GM15510 (cell line): ENCODE results near the gene ODAD2.

Experiments
- POLR2A ChIP-seq: IDR thresholded peaks from 3 replicates; pipeline ENCODE4 v1.6.1; 2011; ENCODE audit warnings: borderline replicate concordance; ENCODE audit not compliant: insufficient read length; ENCODE audit errors: extremely low read depth

Gene ODAD2

DNA sequence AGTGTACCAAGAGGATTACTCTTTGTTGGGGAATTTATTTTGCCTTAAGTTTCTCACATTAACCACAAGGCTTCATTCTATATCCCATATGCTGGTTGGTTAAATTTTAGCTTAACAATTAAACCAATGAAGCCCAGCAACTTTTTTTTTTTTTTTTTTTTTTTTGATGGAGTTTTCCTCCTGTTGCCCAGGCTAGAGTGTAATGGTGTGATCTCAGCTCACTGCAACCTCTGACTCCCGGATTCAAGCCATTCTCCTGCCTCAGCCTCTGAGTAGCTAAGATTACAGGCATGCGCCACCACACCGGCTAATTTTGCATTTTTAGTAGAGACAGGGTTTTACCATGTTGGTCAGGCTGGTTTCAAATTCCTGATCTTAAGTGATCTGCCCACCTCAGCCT is 178.2 kb downstream of the ODAD2 start:
- TF ChIP-seq POLR2A: no peak

DNA sequence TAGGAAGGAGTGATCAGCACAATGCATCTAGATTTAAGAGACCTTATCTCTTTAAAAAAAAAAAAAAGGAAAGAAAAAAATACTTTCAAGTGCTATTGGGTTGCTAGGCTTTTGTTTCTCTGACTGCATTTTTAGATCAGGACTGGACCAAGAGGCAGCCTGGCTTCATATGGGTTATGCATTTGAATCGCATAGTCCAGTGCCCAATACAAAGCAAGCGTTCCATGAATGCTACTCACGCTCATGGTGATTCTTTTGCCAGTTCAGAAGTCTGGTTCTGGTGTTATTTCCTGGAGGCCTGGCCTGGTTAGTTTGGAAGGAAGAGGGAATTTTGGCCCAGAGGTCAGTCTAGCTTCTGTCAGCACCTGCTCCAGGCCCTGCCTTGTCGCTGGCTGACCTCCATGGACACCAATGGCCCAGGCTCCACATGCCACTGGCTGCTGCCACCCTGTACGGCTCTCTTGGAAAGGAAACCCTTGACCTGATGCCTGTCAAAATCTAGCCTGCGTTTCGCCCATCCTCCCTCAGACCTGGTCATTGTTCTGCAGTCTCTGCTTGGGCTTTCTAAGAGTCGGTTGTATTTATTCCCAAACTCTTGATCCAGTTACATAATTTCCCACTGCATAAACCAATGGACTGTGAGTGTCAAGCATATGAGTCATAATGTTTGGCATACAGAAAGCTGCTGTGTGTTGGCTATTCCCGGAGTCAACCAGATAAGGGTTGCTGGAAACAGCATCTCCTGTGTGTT is 178.9 kb downstream of the ODAD2 start:
- no peak for TF ChIP-seq POLR2A

DNA sequence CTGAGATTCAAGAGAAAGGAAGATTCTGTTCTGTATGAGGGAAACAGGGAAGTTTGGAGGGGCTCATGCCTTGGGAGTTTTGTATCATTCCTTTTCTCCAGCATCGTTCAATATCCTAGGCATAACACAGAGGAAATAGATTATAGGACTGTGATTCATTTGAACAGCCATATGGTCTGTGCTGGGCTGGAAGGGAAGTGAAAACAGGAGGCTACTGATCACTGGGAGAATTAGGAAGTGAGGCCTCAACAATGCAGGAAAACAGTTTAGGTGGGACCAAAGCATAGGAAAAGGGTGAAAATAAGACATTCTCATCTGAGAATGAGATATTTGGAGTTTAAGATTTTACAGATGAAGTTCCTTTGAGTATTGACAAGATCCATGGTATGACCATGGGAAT is 182.6 kb downstream of the ODAD2 start:
- no peak for TF ChIP-seq POLR2A

DNA sequence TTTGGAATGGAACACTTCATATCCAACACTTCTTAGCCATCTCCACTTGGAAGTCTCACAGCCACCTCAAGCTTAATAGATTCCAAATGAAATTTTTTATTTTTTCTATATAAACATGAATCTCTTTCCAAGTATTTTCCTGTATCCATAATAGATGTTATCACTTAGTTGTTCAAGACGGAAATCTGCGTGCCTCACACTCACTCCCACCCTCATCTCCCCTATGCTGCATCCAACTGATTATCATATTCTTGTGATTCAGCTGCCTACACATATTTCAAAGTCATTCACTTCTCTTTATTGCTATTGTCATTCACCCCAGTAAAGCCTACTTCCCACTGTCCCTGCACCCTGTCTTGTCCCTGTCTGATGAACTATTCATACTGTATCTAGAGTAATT is 183.0 kb downstream of the ODAD2 start:
- TF ChIP-seq POLR2A: no peak

DNA sequence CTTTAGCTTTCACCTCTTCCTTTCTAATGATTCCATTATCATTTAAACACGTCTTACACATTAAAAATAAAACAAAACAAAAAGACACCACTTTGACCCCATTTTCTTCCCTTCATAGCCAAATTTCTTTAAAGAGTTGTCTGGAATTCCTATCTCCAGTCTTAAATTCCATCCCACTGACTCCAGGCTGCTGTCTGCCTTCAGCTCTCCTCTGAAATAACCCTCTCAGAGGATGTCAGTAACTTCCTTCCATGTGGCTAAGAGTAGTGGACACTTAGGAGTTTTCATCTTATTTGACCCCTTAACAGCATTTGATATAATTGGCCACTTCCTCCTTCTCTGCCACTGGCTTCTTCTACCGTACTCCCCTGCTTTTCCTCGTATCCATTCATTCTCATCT is 183.6 kb downstream of the ODAD2 start:
- no peak for TF ChIP-seq POLR2A

DNA sequence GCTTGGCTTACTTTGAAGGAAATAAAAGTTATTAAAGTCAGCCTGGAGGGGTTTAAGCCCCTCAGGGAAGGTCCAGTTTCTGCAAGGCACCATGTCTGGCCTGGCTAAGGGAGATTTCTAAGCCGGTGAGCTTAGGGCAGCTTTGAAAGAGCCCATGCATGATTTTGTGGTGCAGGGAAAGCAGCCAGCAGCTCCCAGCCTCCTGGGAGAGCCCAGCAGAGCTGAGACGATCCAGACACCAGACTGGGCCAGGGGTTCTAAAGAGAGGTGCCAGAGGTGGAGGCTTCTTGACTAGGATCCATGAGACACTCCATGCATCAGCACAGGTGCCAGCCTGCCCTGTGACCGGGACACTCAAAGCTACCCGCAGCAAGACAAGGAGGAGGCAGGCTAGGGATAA is 193.7 kb downstream of the ODAD2 start:
- no peak for TF ChIP-seq POLR2A

DNA sequence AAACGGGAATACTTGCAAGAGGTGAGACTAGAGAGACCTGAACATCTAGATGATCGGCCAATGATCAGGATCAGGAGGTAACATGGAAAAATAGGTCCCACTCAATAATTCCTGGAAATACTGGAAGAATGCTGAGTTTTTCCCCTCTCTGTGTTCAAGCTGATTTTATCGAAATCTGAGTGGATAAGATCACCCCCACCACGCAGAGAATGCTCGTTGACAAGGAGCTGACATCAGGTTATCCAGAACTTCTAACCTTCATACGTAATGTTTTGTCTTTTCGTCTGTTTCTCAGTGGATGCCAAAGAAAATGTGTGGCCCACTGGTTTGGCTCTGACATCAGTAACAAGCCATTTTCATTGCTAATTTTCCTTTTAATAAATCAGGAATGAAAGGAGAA is 194.7 kb downstream of the ODAD2 start:
- no peak for TF ChIP-seq POLR2A

DNA sequence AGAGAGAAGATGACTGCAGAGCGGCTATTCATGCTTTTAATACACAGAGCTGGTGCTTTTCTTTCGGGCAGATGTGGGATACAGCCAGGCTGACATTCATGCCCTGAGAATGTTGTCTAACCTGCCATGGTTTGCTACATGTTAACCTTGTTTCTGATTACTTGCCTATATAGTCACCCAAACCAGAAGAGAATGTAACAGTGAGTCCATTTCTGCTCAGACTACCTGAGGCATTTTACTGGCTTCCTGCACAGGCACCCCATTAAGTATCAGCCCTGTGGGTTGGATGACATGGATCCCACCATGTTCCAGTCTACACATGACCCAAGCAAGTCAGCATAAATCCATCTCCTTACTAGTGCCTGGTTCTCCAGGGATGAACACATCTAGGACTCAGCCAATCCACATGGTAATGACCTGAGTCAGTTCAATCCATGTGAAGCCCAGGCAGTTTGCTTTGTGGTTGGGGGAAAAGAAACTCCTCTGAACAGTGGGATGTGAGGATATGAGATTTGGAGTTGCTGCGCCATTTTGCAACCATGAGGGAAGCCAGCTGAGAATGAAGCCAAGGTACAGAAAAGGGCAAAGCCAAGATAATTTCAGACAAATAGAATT is 197.6 kb downstream of the ODAD2 start:
- no peak for TF ChIP-seq POLR2A

DNA sequence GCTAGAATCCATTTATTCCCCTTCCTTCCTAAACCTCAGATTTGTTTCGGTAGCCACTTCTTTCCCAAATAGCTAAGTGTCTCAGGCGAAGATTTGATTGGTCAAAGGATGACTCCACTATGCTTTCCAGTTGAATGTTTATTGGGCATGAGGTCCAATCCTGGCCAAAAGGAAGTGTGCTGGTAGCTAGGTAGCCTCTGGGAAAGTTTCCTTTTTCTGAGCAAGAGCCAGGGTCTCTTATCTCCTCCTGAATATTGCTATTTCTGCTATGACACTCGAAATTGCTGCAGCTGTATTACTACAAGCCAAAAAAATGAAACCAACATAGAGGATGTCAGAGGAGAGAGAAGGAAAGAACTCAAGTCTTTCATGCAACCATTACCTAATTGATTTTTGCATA is 199.8 kb downstream of the ODAD2 start:
- no peak for TF ChIP-seq POLR2A

DNA sequence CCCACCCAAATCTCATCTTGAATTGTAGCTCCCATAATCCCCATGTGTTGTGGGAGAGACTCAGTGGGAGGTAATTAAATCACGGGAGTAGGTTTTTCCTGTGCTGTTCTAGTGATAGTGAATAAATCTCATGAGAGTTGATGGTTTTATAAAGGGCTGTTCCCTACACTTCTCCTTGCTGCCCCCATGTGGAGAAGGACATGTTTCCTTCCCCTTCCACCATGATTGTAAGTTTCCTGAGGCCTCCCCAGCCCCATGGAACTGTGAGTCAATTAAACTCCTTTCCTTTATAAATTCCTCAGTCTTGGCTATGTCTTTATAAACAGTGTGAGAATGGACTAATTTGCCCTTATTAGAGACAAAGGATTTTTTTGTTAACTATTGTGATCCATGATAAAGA is 204.7 kb downstream of the ODAD2 start:
- TF ChIP-seq POLR2A: no peak

DNA sequence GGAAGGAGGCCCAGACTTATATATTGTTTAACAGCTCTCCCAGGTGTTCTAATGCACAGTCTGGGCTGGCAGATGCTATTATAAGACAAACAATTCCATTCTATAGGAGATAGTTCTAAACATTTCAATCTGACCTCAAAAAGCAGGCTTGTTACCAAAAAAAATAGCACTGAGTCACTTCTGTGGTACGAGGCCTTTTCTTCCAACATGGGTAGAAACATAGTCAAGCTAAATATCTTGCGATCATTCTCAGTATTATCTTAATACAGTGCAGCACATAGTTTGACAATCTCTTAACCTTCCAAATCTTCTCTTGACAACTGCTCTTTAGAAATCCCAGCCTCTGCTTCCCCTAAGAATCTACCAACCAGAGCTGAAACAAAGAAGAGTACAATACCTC is 206.7 kb downstream of the ODAD2 start:
- no peak for TF ChIP-seq POLR2A

DNA sequence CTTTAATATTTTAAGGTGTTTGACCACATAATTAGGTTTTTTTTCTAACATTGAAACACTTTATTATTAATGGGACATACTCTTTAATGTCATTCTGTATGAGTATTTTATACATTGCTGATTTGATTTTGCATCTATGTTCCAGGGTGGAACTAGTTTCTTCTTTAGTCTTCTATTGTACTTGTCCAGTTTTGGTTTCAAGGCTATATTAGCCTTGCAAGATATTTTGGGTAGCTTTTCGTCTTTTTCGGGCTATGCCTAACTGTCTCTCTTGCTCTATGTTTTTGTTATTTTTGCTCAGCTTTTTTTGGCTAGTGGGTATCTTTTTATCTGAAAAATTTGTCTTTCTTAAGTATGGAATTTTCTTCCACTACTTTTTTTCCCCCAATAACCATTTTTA is 214.6 kb downstream of the ODAD2 start:
- TF ChIP-seq POLR2A: no peak

DNA sequence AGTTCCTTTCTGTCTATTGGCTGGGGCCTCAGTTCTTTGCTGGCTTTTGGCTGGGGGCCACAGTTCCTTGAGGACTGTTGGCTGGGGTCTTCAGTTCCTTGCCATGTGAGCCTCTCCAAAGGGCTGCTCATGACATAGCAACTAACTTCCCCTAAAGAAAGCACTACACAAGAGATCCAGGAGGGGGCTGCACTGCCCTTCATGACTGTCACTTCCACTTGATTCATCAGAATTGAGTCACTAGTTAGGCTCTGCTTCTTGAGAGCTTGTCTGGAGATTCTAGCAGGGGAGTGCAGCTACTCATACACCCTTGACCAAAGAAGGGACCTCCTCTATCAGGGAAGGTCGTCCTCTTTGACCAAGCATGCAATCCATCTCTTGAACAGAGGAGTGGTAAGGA is 215.2 kb downstream of the ODAD2 start:
- no peak for TF ChIP-seq POLR2A

DNA sequence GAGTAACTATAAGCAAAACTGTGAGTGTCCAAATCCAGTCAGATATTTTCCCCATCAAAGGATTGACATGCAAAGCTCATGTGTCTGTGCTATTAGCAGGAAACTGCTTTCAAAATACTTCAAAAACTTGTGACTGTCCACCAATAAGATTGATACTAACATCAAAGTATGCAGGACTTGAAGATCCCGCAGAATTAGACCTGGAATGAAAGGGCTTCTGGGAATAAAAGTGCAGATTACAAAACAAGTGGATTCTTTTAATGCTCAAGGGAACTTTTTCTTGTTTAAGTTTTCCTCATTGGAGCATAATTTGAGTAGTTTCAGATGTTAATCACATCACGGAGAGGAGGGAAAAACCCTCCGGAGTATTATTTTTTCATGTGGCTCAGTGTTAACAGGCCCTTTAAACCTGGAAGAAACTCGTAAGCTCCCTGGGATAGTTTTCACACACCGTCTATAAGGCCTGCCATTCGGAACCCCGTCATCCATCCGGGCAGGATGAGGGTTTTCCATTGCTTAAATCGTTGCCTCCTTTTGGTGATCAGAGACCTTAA is 219.3 kb downstream of the ODAD2 start:
- TF ChIP-seq POLR2A: no peak

DNA sequence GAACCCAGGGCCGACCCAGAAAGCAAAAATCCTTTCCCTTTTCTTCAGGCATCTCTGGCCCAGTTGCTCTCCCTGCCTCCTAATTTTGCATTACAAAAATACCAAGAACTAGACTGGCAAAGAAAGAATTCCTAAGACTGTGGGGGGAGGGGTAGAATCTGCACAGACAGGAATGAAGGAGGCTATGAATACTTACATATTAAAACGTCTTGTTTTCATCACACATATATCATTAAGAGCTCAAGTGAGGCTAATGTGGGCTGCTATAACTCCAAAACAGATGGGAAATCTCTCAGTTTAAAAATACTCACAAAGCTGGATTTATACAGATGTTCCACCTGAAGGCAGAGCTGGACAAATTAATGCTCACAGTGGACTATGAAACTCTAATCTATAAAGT is 224.0 kb downstream of the ODAD2 start:
- no peak for TF ChIP-seq POLR2A

DNA sequence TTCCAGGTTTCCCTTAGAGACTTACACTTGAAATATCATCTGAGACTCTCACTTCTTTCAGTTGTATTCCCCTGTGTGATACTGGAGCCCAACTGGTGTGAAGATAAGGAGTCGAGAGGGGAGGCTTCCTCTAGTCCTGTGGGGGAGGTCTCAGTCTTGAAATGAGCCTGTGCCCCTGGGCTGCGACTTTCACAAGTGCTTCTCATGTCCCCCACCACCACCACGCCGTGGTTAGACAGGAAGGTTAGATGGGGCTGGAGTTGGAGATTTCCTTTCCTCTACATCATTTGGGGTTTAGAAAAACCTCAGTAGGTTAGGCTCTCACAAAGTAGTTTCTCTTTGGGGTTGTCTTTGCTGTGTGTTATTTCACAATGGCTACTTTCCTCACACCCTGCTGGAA is 227.6 kb downstream of the ODAD2 start:
- TF ChIP-seq POLR2A: no peak
